Effector memory CD4-positive, alpha-beta T cell (primary cell): Measurements from ENCODE around the gene CHST12.
A peak's percentile ranks its signal among the peaks of the same experiment; 100 is the strongest.

Source experiments
- DNase-seq, 3 donors: peaks; one replicate each; pipeline ENCODE4 v3.0.0-alpha.2; 2020
- H3K27ac ChIP-seq: 2 replicates; pipeline ENCODE4 v1.7.0; 2013; ENCODE audit warnings: mild to moderate bottlenecking, low read length, moderate library complexity; ENCODE audit not compliant: insufficient read depth, poor library complexity, severe bottlenecking
- H3K27me3 ChIP-seq: replicated peaks from 2 replicates; pipeline ENCODE4 v1.7.0; 2013; ENCODE audit warnings: mild to moderate bottlenecking, low read length; ENCODE audit not compliant: insufficient read depth, control insufficient read depth, poor library complexity, severe bottlenecking
- H3K36me3 ChIP-seq: 2 replicates; pipeline ENCODE4 v1.7.0; 2013; ENCODE audit warnings: mild to moderate bottlenecking, low read length, moderate library complexity; ENCODE audit not compliant: control insufficient read depth, insufficient read depth
- H3K4me1 ChIP-seq: 2 replicates; pipeline ENCODE4 v1.7.0; 2013; ENCODE audit warnings: low read length, mild to moderate bottlenecking; ENCODE audit not compliant: control insufficient read depth, insufficient read depth, poor library complexity, severe bottlenecking
- H3K4me3 ChIP-seq: 2 replicates; pipeline ENCODE4 v1.7.0; 2013; ENCODE audit warnings: low read length, low read depth, mild to moderate bottlenecking; ENCODE audit not compliant: insufficient read depth, poor library complexity, severe bottlenecking
- H3K9me3 ChIP-seq: 2 replicates; pipeline ENCODE4 v1.7.0; 2013; ENCODE audit warnings: mild to moderate bottlenecking, low read length, moderate library complexity; ENCODE audit not compliant: control insufficient read depth

The CHST12 gene

GRCh38 chr7:2476298-2476697 is 72.9 kb downstream of the CHST12 start, which contains the start of gene GRIFIN:
Gene GRIFIN (minus strand): TSS chr7:2476398. CDS start chr7:2476383, 15 bp downstream.
- Histone ChIP-seq H3K27ac (no peak within 1 kb of the TSS), H3K4me3 (no peak within 1 kb of the TSS), H3K9me3 (no peaks in the 10 kb centered on the region), H3K36me3 (no peaks in the 10 kb centered on the region), H3K27me3 (no peaks in the 10 kb centered on the region), H3K4me1 (peaks cover 14% of the 10 kb centered on the region)
- DNase-seq, result no peak

GRCh38 chr7:2476776-2477446 is 73.5 kb downstream of the CHST12 start:
- Histone ChIP-seq H3K4me3 (no peak overlapping the region), H3K4me1 (peaks cover 14% of the 10 kb centered on the region), H3K9me3 (no peaks in the 10 kb centered on the region), H3K27me3 (no peaks in the 10 kb centered on the region), H3K27ac (no peak overlapping the region), H3K36me3 (no peaks in the 10 kb centered on the region)
- no peak for DNase-seq

GRCh38 chr7:2477447-2478398 is 74.3 kb downstream of the CHST12 start:
- H3K27ac ChIP-seq, result no peak overlapping the region
- peaks cover under 1% of the 10 kb centered on the region for H3K9me3 ChIP-seq
- H3K36me3 ChIP-seq, result no peaks in the 10 kb centered on the region
- no peaks in the 10 kb centered on the region for H3K27me3 ChIP-seq
- DNase-seq, result peak; percentile 29 to 38 (median 32)
- no peak overlapping the region for H3K4me3 ChIP-seq
- H3K4me1 ChIP-seq, result peaks cover 14% of the 10 kb centered on the region

GRCh38 chr7:2478399-2478785 is 75.0 kb downstream of the CHST12 start:
- Histone ChIP-seq H3K4me1 (peaks cover 14% of the 10 kb centered on the region), H3K27ac (no peak overlapping the region), H3K9me3 (peaks cover 5% of the 10 kb centered on the region), H3K36me3 (no peaks in the 10 kb centered on the region), H3K27me3 (no peaks in the 10 kb centered on the region), H3K4me3 (no peak overlapping the region)
- no peak for DNase-seq

GRCh38 chr7:2478800-2479199 is 75.4 kb downstream of the CHST12 start:
- no peak overlapping the region for H3K4me3 ChIP-seq
- DNase-seq, result no peak
- H3K27me3 ChIP-seq, result no peaks in the 10 kb centered on the region
- H3K4me1 ChIP-seq, result peaks cover 14% of the 10 kb centered on the region
- no peaks in the 10 kb centered on the region for H3K36me3 ChIP-seq
- no peak overlapping the region for H3K27ac ChIP-seq
- H3K9me3 ChIP-seq, result peaks cover 5% of the 10 kb centered on the region

- DNase-seq, result no peak
- Histone ChIP-seq H3K36me3 (no peaks in the 10 kb centered on the region), H3K9me3 (peaks cover 5% of the 10 kb centered on the region), H3K27ac (no peak overlapping the region), H3K27me3 (no peaks in the 10 kb centered on the region), H3K4me3 (no peak overlapping the region), H3K4me1 (peaks cover 14% of the 10 kb centered on the region)
Measured at GRCh38 chr7:2479276-2480069, 76.1 kb downstream of the CHST12 start.

GRCh38 chr7:2480070-2480408 is 76.6 kb downstream of the CHST12 start:
- DNase-seq, result no peak

GRCh38 chr7:2481195-2481594 is 77.8 kb downstream of the CHST12 start:
- Histone ChIP-seq H3K4me1 (peaks cover 14% of the 10 kb centered on the region), H3K27me3 (no peaks in the 10 kb centered on the region), H3K9me3 (peaks cover 5% of the 10 kb centered on the region), H3K27ac (no peak overlapping the region), H3K36me3 (no peaks in the 10 kb centered on the region), H3K4me3 (no peak overlapping the region)
- DNase-seq, result no peak

More at GRCh38 chr7:2480070-2480408, 76.6 kb downstream of the CHST12 start:
- Histone ChIP-seq H3K27ac (no peak overlapping the region), H3K36me3 (no peaks in the 10 kb centered on the region), H3K4me3 (no peak overlapping the region), H3K4me1 (peaks cover 14% of the 10 kb centered on the region), H3K27me3 (no peaks in the 10 kb centered on the region), H3K9me3 (peaks cover 5% of the 10 kb centered on the region)

- no peak for DNase-seq
- no peak overlapping the region for H3K27ac ChIP-seq
- H3K27me3 ChIP-seq, result no peaks in the 10 kb centered on the region
- peaks cover 5% of the 10 kb centered on the region for H3K9me3 ChIP-seq
- H3K4me1 ChIP-seq, result peaks cover 6% of the 10 kb centered on the region
- no peaks in the 10 kb centered on the region for H3K36me3 ChIP-seq
- H3K4me3 ChIP-seq, result no peak overlapping the region
Measured at GRCh38 chr7:2482725-2483451, 79.5 kb downstream of the CHST12 start.
